HFF-Myc (cell line): ENCODE measurements around the gene LRRK1.

Experiments used
- DNase-seq: peaks from one replicate; pipeline ENCODE4 v3.0.0-alpha.2; 2011; ENCODE audit warnings: low read depth; ENCODE audit errors: extremely low read depth
- H3K4me3 ChIP-seq: replicated peaks from 2 replicates; pipeline ENCODE4 v1.5.1; 2011; ENCODE audit warnings: low read depth, mild to moderate bottlenecking, control low read depth, low read length
- TF ChIP-seq, protein P1 (sequence below): IDR thresholded peaks from 2 replicates; pipeline ENCODE4 v1.5.1; 2012; ENCODE audit warnings: mild to moderate bottlenecking, low read depth, low read length, control low read depth; ENCODE audit errors: missing control alignments

The LRRK1 gene

GRCh38 chr15:101062063-101062462, 142.9 kb downstream of the LRRK1 start:
- DNase-seq, result no peak
- TF ChIP-seq, protein P1, sequence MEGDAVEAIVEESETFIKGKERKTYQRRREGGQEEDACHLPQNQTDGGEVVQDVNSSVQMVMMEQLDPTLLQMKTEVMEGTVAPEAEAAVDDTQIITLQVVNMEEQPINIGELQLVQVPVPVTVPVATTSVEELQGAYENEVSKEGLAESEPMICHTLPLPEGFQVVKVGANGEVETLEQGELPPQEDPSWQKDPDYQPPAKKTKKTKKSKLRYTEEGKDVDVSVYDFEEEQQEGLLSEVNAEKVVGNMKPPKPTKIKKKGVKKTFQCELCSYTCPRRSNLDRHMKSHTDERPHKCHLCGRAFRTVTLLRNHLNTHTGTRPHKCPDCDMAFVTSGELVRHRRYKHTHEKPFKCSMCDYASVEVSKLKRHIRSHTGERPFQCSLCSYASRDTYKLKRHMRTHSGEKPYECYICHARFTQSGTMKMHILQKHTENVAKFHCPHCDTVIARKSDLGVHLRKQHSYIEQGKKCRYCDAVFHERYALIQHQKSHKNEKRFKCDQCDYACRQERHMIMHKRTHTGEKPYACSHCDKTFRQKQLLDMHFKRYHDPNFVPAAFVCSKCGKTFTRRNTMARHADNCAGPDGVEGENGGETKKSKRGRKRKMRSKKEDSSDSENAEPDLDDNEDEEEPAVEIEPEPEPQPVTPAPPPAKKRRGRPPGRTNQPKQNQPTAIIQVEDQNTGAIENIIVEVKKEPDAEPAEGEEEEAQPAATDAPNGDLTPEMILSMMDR, result no peak
- H3K4me3 ChIP-seq, result no peak overlapping the region

DNA sequence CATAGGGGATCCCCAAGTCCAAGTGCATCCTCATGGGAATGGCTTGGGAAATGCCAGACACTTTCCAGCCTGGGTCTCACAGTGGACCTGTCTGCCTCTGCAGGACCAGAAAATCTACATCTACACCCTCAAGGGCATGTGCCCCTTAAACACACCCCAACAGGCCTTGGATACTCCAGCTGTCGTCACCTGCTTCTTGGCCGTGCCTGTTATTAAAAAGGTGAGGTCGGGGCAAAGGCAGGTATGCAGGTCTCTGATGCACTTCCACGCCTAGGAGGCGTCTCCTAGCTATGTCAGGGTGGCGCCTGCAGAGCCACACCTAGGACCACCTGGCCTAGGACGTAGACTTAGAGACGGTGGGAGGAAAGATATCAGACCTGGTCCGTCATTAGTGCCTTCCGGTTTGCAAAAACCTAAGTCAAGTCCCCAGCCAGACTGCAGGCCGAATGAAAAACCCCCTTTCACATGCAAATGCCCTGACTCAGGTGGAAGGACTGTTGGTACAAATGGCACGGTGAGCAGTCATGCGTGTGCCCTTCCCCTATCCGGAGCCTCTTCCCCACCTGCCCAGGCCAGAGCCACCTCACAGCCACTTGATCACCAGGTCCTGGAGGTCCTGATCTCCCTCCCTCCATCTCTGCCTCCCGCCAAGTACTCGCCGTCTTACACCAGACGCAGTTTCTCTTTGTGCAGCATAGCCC, 143.5 kb downstream of the LRRK1 start:
- H3K4me3 ChIP-seq, result no peak overlapping the region
- TF ChIP-seq, protein P1, result no peak
- no peak for DNase-seq

DNA sequence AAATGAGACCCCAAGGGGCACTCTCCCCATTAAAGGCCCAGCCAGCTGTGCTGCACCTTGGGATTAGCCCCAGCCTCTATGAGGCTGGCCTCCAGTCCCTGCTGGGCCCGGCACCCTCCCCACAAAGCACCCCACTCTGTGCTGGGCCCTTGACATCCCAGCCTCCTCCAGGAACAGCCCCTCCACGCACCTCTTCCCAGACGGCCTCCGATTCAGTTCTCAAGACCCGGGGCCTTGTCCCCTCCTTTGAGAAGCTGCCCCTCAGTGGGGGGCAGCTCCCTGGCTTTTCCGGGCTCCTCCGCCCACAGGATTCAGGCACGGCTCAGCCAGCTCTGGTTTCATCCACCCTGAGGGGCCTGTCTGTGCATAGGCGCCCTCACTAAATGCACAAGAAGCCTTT, 144.1 kb downstream of the LRRK1 start:
- DNase-seq, result no peak
- TF ChIP-seq, protein P1, result no peak
- no peak overlapping the region for H3K4me3 ChIP-seq

- DNase-seq, result no peak
- no peak overlapping the region for H3K4me3 ChIP-seq
- TF ChIP-seq, protein P1, result no peak
Observed at GRCh38 chr15:101063891-101064794, 145.0 kb downstream of the LRRK1 start.

DNA sequence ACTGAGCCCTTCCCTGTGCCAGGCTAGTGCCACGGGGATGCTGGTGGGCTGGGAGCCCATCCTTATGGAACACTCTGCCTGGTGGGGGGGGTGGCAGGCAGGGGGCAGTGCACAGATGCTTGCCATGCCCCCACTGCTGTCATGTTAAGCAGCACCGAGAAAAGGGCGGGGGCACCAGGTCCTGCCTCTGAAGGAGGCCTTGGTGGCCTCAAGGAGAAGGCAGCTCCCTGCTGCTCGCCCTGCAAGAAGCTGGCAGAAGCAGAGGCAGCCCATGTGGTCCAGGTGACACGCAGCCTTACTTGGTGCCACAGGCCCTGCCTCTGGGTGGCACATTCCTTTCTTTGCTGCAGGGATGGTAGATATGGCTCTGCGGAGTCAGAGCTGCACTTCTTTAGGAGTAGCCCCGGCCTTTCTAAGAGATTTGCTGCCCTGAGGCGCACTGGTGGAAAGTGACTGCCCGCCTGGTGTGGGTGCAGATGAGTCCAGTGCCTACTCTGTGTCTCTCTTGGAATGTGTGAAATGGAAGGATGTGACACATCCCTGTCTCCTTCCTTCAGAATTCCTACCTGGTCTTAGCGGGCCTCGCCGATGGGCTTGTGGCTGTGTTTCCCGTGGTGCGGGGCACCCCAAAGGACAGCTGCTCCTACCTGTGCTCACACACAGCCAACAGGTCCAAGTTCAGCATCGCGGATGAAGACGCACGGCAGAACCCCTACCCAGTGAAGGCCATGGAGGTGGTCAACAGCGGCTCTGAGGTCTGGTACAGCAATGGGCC, 145.8 kb downstream of the LRRK1 start:
- H3K4me3 ChIP-seq, result no peak overlapping the region
- no peak for DNase-seq
- TF ChIP-seq, protein P1, result no peak

DNA sequence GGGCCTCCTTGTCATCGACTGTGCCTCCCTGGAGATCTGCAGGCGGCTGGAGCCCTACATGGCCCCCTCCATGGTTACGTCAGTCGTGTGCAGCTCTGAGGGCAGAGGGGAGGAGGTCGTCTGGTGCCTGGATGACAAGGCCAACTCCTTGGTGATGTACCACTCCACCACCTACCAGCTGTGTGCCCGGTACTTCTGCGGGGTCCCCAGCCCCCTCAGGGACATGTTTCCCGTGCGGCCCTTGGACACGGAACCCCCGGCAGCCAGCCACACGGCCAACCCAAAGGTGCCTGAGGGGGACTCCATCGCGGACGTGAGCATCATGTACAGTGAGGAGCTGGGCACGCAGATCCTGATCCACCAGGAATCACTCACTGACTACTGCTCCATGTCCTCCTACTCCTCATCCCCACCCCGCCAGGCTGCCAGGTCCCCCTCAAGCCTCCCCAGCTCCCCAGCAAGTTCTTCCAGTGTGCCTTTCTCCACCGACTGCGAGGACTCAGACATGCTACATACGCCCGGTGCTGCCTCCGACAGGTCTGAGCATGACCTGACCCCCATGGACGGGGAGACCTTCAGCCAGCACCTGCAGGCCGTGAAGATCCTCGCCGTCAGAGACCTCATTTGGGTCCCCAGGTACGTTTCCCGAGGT, 146.5 kb downstream of the LRRK1 start:
- TF ChIP-seq, protein P1, result no peak
- H3K4me3 ChIP-seq, result no peak overlapping the region
- DNase-seq, result no peak
